Adipocyte (in vitro differentiated cells): Measurements from ENCODE around the gene SGMS1.
A peak's percentile ranks its signal among the peaks of the same experiment; 100 is the strongest.

Experiments
- DNase-seq: peaks from one replicate; pipeline ENCODE4 v3.0.0-alpha.2; 2015; ENCODE audit warnings: low read depth
- H3K27me3 ChIP-seq: replicated peaks from 2 replicates; pipeline ENCODE4 v1.7.0; 2013; ENCODE audit warnings: mild to moderate bottlenecking, low read length, moderate library complexity; ENCODE audit not compliant: control insufficient read depth, insufficient read depth
- H3K36me3 ChIP-seq: 2 replicates; pipeline ENCODE4 v1.7.0; 2013; ENCODE audit warnings: low read length, mild to moderate bottlenecking, moderate library complexity; ENCODE audit not compliant: control insufficient read depth, insufficient read depth, severe bottlenecking
- H3K4me1 ChIP-seq: 2 replicates; pipeline ENCODE4 v1.7.0; 2013; ENCODE audit warnings: mild to moderate bottlenecking, low read length, moderate library complexity; ENCODE audit not compliant: control insufficient read depth, insufficient read depth
- H3K4me3 ChIP-seq: 2 replicates; pipeline ENCODE4 v1.7.0; 2013; ENCODE audit warnings: mild to moderate bottlenecking, low read length, moderate library complexity
- H3K9ac ChIP-seq: 2 replicates; pipeline ENCODE4 v1.7.0; 2013; ENCODE audit warnings: mild to moderate bottlenecking, low read length, moderate library complexity
- H3K9me3 ChIP-seq: 2 replicates; pipeline ENCODE4 v1.7.0; 2013; ENCODE audit warnings: mild to moderate bottlenecking, low read length, moderate library complexity; ENCODE audit not compliant: control insufficient read depth

SGMS1 gene

GRCh38 chr10:50332108-50332842 is 291.5 kb downstream of the SGMS1 start:
- Histone ChIP-seq H3K4me3 (no peak overlapping the region), H3K27me3 (no peaks in the 10 kb centered on the region), H3K9me3 (no peaks in the 10 kb centered on the region), H3K9ac (no peak overlapping the region), H3K36me3 (no peaks in the 10 kb centered on the region), H3K4me1 (peaks cover 15% of the 10 kb centered on the region)
- no peak for DNase-seq

GRCh38 chr10:50331486-50331885 is 292.3 kb downstream of the SGMS1 start:
- Histone ChIP-seq H3K4me1 (peaks cover 22% of the 10 kb centered on the region), H3K9ac (no peak overlapping the region), H3K4me3 (no peak overlapping the region), H3K27me3 (no peaks in the 10 kb centered on the region), H3K36me3 (no peaks in the 10 kb centered on the region), H3K9me3 (no peaks in the 10 kb centered on the region)
- DNase-seq: no peak

GRCh38 chr10:50326757-50327701 is 296.7 kb downstream of the SGMS1 start:
- H3K4me3 ChIP-seq: peak overlapping the region; percentile 79
- H3K27me3 ChIP-seq: no peaks in the 10 kb centered on the region
- H3K4me1 ChIP-seq: peaks cover 57% of the 10 kb centered on the region
- H3K36me3 ChIP-seq: no peaks in the 10 kb centered on the region
- H3K9ac ChIP-seq: peak overlapping the region; percentile 69
- H3K9me3 ChIP-seq: no peaks in the 10 kb centered on the region
- DNase-seq: peak; percentile 80

- Histone ChIP-seq H3K9me3 (no peaks in the 10 kb centered on the region), H3K27me3 (no peaks in the 10 kb centered on the region), H3K4me3 (peak overlapping the region; percentile 79), H3K36me3 (no peaks in the 10 kb centered on the region), H3K9ac (peak overlapping the region; percentile 69), H3K4me1 (peaks cover 61% of the 10 kb centered on the region)
- no peak for DNase-seq
These were observed 297.6 kb downstream of the SGMS1 start for GRCh38 chr10:50326172-50326555.

- H3K4me3 ChIP-seq: peak overlapping the region; percentile 70
- H3K4me1 ChIP-seq: peaks cover 61% of the 10 kb centered on the region
- no peaks in the 10 kb centered on the region for H3K27me3 ChIP-seq
- peak overlapping the region; percentile 26 for H3K9ac ChIP-seq
- no peaks in the 10 kb centered on the region for H3K9me3 ChIP-seq
- peak; percentile 86 for DNase-seq
- no peaks in the 10 kb centered on the region for H3K36me3 ChIP-seq
These were observed 298.1 kb downstream of the SGMS1 start for GRCh38 chr10:50325449-50326171.

- peaks cover 59% of the 10 kb centered on the region for H3K4me1 ChIP-seq
- DNase-seq: no peak
- H3K36me3 ChIP-seq: no peaks in the 10 kb centered on the region
- no peaks in the 10 kb centered on the region for H3K9me3 ChIP-seq
- peak overlapping the region; percentile 35 for H3K4me3 ChIP-seq
- peak overlapping the region; percentile 15 for H3K9ac ChIP-seq
- H3K27me3 ChIP-seq: no peaks in the 10 kb centered on the region
These were observed 298.9 kb downstream of the SGMS1 start for GRCh38 chr10:50324680-50325393.

- no peak overlapping the region for H3K4me3 ChIP-seq
- H3K9ac ChIP-seq: no peak overlapping the region
- no peaks in the 10 kb centered on the region for H3K9me3 ChIP-seq
- H3K27me3 ChIP-seq: no peaks in the 10 kb centered on the region
- H3K4me1 ChIP-seq: peaks cover 51% of the 10 kb centered on the region
- no peak for DNase-seq
- H3K36me3 ChIP-seq: no peaks in the 10 kb centered on the region
These were observed 299.7 kb downstream of the SGMS1 start for GRCh38 chr10:50324046-50324445.

GRCh38 chr10:50322077-50322476 is 301.7 kb downstream of the SGMS1 start:
- Histone ChIP-seq H3K4me1 (peaks cover 44% of the 10 kb centered on the region), H3K27me3 (no peaks in the 10 kb centered on the region), H3K36me3 (no peaks in the 10 kb centered on the region), H3K9ac (no peak overlapping the region), H3K9me3 (no peaks in the 10 kb centered on the region), H3K4me3 (no peak overlapping the region)
- no peak for DNase-seq

GRCh38 chr10:50318129-50318528 is 305.6 kb downstream of the SGMS1 start:
- Histone ChIP-seq H3K9ac (no peak overlapping the region), H3K9me3 (peaks cover 1% of the 10 kb centered on the region), H3K27me3 (no peaks in the 10 kb centered on the region), H3K4me3 (no peak overlapping the region), H3K36me3 (no peaks in the 10 kb centered on the region), H3K4me1 (peaks cover 9% of the 10 kb centered on the region)
- no peak for DNase-seq

- peaks cover 11% of the 10 kb centered on the region for H3K9me3 ChIP-seq
These were observed 306.8 kb downstream of the SGMS1 start for GRCh38 chr10:50316695-50317648.

More at GRCh38 chr10:50316695-50317648, 306.8 kb downstream of the SGMS1 start:
- Histone ChIP-seq H3K27me3 (no peaks in the 10 kb centered on the region), H3K4me1 (peaks cover 11% of the 10 kb centered on the region), H3K4me3 (no peak overlapping the region), H3K36me3 (no peaks in the 10 kb centered on the region), H3K9ac (no peak overlapping the region)
- DNase-seq: peak; percentile 5
